ENCODE results near the gene FAM193B. TPM values are rescaled to one million over a fixed set of nuclear protein-coding genes. Genes with fewer than 3 reads are reported as not detected.

The FAM193B gene
- total RNA-seq, 1 experiment from 2014 or later, result 58.5 TPM

DNA sequence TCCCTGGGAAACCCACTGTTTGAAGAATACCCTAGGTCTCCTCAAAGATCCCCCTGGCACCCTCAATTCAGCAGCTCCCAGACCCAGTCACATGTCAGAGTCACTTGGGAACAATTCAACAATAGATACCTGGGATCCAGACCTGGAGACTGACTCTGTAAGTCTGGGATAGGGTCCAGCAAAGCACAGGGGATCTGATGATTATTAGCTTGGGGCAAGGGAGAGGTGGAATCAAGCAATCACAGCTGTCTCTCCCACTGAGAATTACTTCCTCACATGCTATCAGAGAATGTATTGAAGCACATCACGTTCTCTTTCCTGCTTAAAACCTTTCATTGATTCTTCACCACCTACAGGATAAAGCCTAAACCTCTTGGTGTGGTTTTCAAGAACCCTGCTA is 5.9 kb downstream of the FAM193B start:
- BruUV-seq (replicated peaks), result no TSS peak
- Histone ChIP-seq H3K4me3 (ENCODE audit: low read depth in 2 of 2, low read length in 2 of 2) (no peak overlapping the region), H3K4me1 (ENCODE audit: control insufficient read depth, insufficient read depth, low read length) (peaks cover 43% of the 10 kb centered on the region), H3K9me3 (ENCODE audit: control insufficient read depth, insufficient read depth, low read depth, low read length) (no peaks in the 10 kb centered on the region), H3K27me3 (ENCODE audit: control insufficient read depth, insufficient read depth, low read length) (no peaks in the 10 kb centered on the region), H3K27ac (ENCODE audit: low read length) (peak overlapping the region; percentile 29; the same call in 1 of the 2 replicates), H3K36me3 (ENCODE audit: control insufficient read depth, insufficient read depth, low read length) (no peaks in the 10 kb centered on the region; the same call in 1 of the 2 replicates)
- no peak for ATAC-seq
- POLR2A ChIA-PET, result no interaction called here
- no peak for DNase-seq (ENCODE audit: low read depth, low spot score)
- CTCF ChIA-PET, result no interaction called here
- intact Hi-C loops (cut with micrococcal nuclease; ENCODE audit: unreplicated experiment), result no loop called here
- in situ Hi-C loops (cut with HindIII; ENCODE audit: low pct_unique_long_range_greater_than_20kb, low sequenced_read_pairs), result loop anchor here (10.0 kb wide), 1 partner anchor 46 kb away; the partner anchor contains the start of gene TMED9
- TF ChIP-seq, protein P1, sequence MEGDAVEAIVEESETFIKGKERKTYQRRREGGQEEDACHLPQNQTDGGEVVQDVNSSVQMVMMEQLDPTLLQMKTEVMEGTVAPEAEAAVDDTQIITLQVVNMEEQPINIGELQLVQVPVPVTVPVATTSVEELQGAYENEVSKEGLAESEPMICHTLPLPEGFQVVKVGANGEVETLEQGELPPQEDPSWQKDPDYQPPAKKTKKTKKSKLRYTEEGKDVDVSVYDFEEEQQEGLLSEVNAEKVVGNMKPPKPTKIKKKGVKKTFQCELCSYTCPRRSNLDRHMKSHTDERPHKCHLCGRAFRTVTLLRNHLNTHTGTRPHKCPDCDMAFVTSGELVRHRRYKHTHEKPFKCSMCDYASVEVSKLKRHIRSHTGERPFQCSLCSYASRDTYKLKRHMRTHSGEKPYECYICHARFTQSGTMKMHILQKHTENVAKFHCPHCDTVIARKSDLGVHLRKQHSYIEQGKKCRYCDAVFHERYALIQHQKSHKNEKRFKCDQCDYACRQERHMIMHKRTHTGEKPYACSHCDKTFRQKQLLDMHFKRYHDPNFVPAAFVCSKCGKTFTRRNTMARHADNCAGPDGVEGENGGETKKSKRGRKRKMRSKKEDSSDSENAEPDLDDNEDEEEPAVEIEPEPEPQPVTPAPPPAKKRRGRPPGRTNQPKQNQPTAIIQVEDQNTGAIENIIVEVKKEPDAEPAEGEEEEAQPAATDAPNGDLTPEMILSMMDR (IDR thresholded peaks at IDR 0.05), result no peak
- no peak for TF ChIP-seq TCF7L2 (IDR thresholded peaks at IDR 0.05; ENCODE audit: low read depth, low read length)
- TF ChIP-seq POLR2AphosphoS5 (IDR thresholded peaks at IDR 0.05; ENCODE audit: low read depth, low read length), result no peak
- no peak for TF ChIP-seq SIN3A (IDR thresholded peaks at IDR 0.05; ENCODE audit: borderline replicate concordance, insufficient read depth, low read depth, low read length)
- TF ChIP-seq, protein P2, sequence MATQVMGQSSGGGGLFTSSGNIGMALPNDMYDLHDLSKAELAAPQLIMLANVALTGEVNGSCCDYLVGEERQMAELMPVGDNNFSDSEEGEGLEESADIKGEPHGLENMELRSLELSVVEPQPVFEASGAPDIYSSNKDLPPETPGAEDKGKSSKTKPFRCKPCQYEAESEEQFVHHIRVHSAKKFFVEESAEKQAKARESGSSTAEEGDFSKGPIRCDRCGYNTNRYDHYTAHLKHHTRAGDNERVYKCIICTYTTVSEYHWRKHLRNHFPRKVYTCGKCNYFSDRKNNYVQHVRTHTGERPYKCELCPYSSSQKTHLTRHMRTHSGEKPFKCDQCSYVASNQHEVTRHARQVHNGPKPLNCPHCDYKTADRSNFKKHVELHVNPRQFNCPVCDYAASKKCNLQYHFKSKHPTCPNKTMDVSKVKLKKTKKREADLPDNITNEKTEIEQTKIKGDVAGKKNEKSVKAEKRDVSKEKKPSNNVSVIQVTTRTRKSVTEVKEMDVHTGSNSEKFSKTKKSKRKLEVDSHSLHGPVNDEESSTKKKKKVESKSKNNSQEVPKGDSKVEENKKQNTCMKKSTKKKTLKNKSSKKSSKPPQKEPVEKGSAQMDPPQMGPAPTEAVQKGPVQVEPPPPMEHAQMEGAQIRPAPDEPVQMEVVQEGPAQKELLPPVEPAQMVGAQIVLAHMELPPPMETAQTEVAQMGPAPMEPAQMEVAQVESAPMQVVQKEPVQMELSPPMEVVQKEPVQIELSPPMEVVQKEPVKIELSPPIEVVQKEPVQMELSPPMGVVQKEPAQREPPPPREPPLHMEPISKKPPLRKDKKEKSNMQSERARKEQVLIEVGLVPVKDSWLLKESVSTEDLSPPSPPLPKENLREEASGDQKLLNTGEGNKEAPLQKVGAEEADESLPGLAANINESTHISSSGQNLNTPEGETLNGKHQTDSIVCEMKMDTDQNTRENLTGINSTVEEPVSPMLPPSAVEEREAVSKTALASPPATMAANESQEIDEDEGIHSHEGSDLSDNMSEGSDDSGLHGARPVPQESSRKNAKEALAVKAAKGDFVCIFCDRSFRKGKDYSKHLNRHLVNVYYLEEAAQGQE (IDR thresholded peaks at IDR 0.05; ENCODE audit: insufficient read depth in 1 of 2, low read depth in 2 of 2, low read length in 1 of 2), result no peak

DNA sequence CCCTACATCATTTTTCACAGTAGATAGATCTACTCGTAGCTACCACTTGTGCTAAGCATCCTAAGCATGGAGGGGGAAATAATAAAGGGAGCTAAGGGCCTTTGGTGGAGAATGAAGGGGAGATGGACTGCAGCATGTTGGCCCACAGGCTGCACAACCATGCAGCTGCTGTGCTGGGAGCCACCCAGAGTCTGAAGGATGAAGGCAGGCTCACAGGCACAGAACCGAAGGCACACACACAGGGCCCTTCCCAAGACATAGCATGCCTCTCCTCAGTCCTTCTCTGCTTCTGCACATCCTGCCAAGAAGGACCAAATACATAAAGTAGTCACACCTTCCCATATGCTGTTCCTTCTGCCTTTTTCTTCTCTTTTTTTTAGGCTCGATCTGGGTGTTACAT is 6.6 kb downstream of the FAM193B start:
- TF ChIP-seq, protein P2 (IDR thresholded peaks at IDR 0.05; ENCODE audit: insufficient read depth in 1 of 2, low read depth in 2 of 2, low read length in 1 of 2), result no peak
- TF ChIP-seq POLR2AphosphoS5 (IDR thresholded peaks at IDR 0.05; ENCODE audit: low read depth, low read length) (no peak), SIN3A (IDR thresholded peaks at IDR 0.05; ENCODE audit: borderline replicate concordance, insufficient read depth, low read depth, low read length) (no peak), TCF7L2 (IDR thresholded peaks at IDR 0.05; ENCODE audit: low read depth, low read length) (no peak)
- TF ChIP-seq, protein P1 (IDR thresholded peaks at IDR 0.05), result no peak
- H3K27me3 ChIP-seq (ENCODE audit: control insufficient read depth, insufficient read depth, low read length), result no peaks in the 10 kb centered on the region
- H3K4me1 ChIP-seq (ENCODE audit: control insufficient read depth, insufficient read depth, low read length), result peaks cover 41% of the 10 kb centered on the region
- intact Hi-C loops (cut with micrococcal nuclease; ENCODE audit: unreplicated experiment), result no loop called here
- ChIA-PET POLR2A (no interaction called here), CTCF (no interaction called here)
- no TSS peak for BruUV-seq (replicated peaks)
- no peak for DNase-seq (ENCODE audit: low read depth, low spot score)
- ATAC-seq, result no peak
- in situ Hi-C loops (cut with HindIII; ENCODE audit: low pct_unique_long_range_greater_than_20kb, low sequenced_read_pairs), result loop anchor here (10.0 kb wide), 1 partner anchor 47 kb away; the partner anchor contains the start of gene TMED9
- no peaks in the 10 kb centered on the region for H3K9me3 ChIP-seq (ENCODE audit: control insufficient read depth, insufficient read depth, low read depth, low read length)
- H3K4me3 ChIP-seq (ENCODE audit: low read depth in 2 of 2, low read length in 2 of 2), result no peak overlapping the region
- no peaks in the 10 kb centered on the region for H3K36me3 ChIP-seq (ENCODE audit: control insufficient read depth, insufficient read depth, low read length)
- H3K27ac ChIP-seq (ENCODE audit: low read length), result peak overlapping the region; percentile 29; the same call in 1 of the 2 replicates

Data from Panc1 (cell line).